NCI-H748 (cell line): ENCODE results near the gene MLPH.
A peak's percentile ranks its signal among the peaks of the same experiment; 100 is the strongest.
"Not testable (repeated sequence)": the region's sequence is repeated elsewhere in the genome, so short reads cannot be mapped to it uniquely, and the experiment has no call there.

Experiments used
- DNase-seq: peaks from one replicate; lab custom pipeline; 2025; ENCODE audit not compliant: unreplicated experiment; lab: John Stamatoyannopoulos, UW

The MLPH gene

GRCh38 chr2:237577956-237578870 lies 91.2 kb downstream of the MLPH start:
- DNase-seq, result no peak

- no peak for DNase-seq
Measured at GRCh38 chr2:237581326-237581725, 94.3 kb downstream of the MLPH start.

GRCh38 chr2:237581751-237582746 lies 95.0 kb downstream of the MLPH start:
- DNase-seq, result peak; percentile 65

GRCh38 chr2:237583385-237584295 lies 96.6 kb downstream of the MLPH start:
- DNase-seq, result no peak

GRCh38 chr2:237585590-237586221 lies 98.7 kb downstream of the MLPH start:
- DNase-seq, result no peak

- no peak for DNase-seq
Measured at GRCh38 chr2:237588044-237588696, 101.1 kb downstream of the MLPH start.

- DNase-seq, result no peak
Measured at GRCh38 chr2:237590272-237591140, 103.5 kb downstream of the MLPH start, which contains the start of gene RAB17. Gene RAB17 (minus strand): TSS chr2:237590734. CDS start chr2:237586154, 4,580 bp downstream.

GRCh38 chr2:237591141-237591881 lies 104.3 kb downstream of the MLPH start:
- peak; percentile 13 for DNase-seq

- DNase-seq, result no peak
Measured at GRCh38 chr2:237592425-237592980, 105.5 kb downstream of the MLPH start.

- no peak for DNase-seq
Measured at GRCh38 chr2:237593036-237593435, 106.0 kb downstream of the MLPH start.

GRCh38 chr2:237593596-237594320 lies 106.7 kb downstream of the MLPH start:
- no peak for DNase-seq

GRCh38 chr2:237594514-237594871 lies 107.4 kb downstream of the MLPH start:
- no peak for DNase-seq

- not testable (repeated sequence) for DNase-seq
Measured at GRCh38 chr2:237595829-237596519, 108.9 kb downstream of the MLPH start.

GRCh38 chr2:237596520-237597195 lies 109.6 kb downstream of the MLPH start:
- no peak for DNase-seq

GRCh38 chr2:237597196-237598145 lies 110.4 kb downstream of the MLPH start:
- DNase-seq, result no peak
